HG02884 (cell line): ENCODE results near the gene CMTM4.
"Not testable (repeated sequence)": the region's sequence is repeated elsewhere in the genome, so short reads cannot be mapped to it uniquely, and the experiment has no call there.

Source experiments
- ATAC-seq: cut with Tn5 transposase; IDR thresholded peaks from one replicate; pipeline ENCODE4 v1.9.1; 2021; ENCODE audit warnings: mild to moderate bottlenecking, moderate library complexity; ENCODE audit not compliant: unreplicated experiment

The CMTM4 gene

DNA sequence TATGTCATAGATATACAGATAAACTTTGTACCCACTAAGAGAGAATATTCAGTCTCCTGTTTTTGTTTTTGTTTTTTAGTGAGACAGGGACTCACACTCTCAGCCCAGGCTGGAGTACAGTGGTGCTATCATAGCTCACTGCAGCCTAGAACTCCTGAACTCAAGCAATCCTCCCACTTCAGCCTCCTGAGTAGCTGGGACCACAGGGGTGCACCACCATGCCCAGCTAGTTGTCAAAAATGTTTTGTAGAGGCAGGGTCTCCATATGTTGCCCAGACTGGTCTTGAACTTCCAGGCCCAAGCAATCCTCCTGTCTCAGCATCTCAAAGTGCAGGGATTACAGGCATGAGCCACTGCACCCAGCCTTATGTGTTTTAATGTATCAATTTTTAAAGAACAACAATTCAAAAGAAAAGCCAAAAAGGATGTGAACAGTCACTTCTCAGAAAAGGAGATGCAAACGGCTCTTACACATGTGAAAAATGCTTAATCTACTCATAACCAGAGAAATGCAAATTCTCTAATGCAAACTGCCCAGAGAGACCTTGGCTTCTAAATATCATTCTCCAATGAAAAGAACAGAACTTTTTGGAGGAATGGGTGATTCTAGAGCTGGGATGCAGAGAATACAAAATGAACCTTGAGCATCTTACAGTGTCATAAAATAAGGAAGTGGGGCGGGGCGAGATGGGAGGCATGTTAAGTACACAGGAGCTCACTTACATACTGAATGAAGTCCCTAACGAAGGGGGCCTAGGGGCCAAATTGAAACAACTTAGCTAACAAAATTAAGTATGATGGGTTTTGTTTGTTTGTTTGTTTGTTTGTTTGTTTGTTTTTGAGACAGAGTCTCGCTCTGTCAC, 99.3 kb downstream of the CMTM4 start:
- peak; percentile 49 for ATAC-seq

DNA sequence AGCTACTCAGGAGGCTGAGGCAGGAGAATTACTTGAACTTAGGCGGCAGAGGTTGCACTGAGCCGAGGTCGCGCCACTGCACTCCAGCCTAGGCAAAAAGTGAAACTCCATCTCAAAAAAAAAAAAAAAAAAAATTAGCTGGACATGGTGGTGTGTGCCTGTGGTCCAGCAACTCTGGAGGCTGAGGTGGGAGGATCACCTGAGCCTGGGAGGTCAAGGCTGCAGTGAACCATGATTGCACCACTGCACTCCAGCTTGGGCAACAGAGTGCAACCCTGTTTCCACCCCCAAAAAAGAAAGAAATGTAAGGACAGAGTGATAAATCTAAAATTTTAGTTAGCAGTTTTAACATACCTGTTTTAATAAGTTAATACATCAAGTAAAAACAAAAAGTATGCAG, 100.0 kb downstream of the CMTM4 start:
- ATAC-seq: not testable (repeated sequence)

DNA sequence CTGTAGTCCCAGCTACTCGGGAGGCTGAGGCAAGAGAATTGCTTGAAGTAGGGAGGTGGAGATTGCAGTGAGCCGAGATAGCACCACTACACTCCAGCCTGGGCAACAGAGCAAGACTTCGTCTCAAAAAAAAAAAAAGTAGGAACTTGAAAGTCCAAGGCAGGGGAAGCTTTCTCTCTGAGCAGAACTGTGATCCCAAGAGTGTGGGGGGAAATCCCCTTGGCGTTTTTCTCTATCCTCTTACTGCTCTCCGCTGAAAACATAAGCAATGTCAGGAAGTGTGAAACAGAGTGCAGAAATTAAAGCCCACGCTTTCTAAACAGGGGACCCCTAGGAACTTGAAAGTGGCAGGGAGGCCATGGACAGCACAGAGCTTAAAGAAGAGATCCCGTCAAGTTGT, 101.8 kb downstream of the CMTM4 start:
- no peak for ATAC-seq

GRCh38 chr16:66592814-66593213, 103.7 kb downstream of the CMTM4 start:
- no peak for ATAC-seq

DNA sequence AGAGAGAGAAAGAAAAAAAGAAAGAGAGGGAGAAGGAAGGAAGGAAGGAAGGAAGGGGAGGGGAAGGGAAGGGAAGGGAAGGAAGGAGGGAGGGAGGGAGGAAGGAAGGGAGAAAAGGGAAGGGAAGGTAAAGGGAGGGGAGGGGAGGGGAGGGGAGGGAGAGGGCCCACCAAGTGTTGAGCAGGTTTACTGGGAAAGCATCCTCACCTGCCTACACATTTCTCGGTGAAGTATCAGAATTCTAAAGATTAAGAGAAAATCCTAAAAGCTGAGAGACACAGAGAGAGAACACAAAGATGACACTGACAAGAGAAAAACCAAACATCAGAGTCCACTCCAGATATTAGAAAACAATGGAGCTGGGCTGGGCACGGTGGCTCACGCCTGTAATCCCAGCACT, 104.3 kb downstream of the CMTM4 start:
- ATAC-seq: no peak

GRCh38 chr16:66591018-66591417, 105.5 kb downstream of the CMTM4 start:
- ATAC-seq: no peak

DNA sequence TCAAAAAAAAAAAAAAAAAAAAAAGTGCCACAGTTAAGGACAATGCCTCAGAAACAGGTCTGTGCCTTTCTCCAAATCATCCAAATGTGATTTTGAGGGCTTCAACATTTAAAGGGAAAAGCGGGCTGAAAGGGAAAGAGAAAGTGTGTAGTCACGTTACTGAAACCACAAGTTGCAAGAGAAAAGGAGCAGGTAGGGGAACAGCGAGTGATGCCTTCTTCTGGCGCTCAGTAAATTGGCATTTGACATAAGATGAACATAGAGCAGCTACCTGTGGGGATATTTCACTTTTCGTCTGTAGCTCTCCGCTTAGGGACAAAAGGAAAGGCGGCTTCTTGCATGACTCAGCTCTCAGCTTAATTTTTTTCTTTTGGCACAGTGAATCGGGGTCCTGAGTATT, 106.2 kb downstream of the CMTM4 start:
- ATAC-seq: no peak

- peak; percentile 83 for ATAC-seq
Measured at GRCh38 chr16:66588981-66589713, 107.4 kb downstream of the CMTM4 start.

GRCh38 chr16:66587881-66588600, 108.5 kb downstream of the CMTM4 start:
- no peak for ATAC-seq

DNA sequence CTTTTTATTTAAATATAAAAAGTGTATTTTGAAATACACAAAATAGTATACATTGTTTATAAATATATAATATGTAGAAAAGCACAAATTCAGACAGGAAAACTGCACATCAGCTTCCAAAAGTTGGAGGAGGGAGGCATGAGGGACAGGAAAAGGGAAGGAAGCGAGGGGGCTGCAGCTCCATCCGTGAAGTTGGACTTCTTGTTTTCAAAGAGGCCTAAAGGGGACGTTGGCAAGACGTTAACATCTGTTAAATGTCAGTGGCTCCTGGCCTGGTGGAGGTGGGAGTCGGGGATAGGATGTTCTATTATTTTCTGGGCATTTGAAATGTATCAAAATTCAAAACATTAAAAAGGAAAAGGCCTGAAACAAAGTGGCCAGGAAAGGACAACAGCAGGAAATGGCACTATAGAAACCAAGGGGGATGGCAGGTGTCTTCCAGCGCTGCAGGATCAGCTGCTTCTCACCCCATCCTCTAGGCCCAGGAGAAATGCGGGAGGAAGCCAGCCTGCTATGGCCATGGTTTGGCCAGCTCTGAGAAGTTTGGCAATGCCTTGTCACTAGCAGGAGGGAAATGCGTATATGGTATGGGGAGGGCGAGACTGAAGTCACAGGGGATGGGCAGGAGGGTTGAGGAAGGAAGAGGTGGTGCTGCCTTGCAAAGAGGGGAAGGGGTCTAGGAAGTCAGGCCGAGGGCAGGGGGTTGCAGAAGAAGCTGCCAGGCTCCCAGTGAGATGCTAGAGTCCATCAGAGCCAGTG, 110.9 kb downstream of the CMTM4 start:
- no peak for ATAC-seq

GRCh38 chr16:66581246-66581952, 115.1 kb downstream of the CMTM4 start:
- no peak for ATAC-seq

DNA sequence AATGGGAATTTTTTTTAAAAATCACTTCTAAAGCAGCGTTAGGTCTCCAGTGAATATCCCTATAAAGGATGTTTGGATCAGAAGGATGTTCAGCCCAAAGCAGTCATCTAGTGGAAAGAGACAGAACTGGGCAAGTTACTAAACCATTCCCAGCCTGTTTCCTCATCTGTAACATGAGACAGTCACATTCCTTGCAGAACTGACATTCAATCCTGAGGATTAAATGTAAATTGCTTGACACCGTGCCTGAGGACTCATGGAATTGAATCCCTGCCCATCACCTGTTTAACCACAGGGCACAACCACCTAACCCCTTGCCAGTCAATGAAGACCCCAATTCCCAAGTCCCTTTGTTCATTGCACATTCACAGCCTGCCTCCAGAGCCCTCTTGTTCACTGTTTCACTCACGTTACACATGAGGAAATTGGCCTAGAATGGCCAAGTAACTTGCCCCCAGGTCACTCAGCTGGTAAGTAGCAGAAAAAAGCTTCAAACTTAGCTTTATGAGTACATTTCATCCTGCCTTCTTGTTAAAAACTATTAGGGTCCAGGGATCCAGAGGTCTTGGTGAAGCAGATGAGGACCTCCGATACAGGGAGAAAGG, 115.8 kb downstream of the CMTM4 start:
- ATAC-seq: no peak

- no peak for ATAC-seq
Measured at GRCh38 chr16:66578651-66579531, 117.7 kb downstream of the CMTM4 start, which contains the start of gene CMTM2. Gene CMTM2, plus strand, starts transcription at chr16:66579463. Its CDS starts 145 bp downstream, at chr16:66579608.

DNA sequence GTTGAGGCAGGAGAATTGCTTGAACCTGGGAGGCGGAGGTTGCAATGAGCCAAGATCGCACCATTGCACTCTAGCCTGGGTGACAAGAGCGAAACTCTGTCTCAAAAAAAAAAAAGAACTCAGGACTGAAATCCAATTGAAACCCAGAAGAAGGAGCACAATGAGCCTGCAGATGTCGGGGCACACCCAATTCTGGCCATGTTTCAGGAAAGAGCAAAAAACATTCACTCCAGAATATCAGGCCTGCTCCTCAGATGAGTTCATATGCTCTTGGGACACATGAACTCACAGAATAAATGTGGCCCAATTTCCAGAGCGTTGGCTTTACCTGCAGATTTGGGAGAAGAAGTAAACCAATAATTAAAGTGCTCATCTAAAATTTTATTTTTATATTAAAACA, 120.2 kb downstream of the CMTM4 start:
- ATAC-seq: no peak

DNA sequence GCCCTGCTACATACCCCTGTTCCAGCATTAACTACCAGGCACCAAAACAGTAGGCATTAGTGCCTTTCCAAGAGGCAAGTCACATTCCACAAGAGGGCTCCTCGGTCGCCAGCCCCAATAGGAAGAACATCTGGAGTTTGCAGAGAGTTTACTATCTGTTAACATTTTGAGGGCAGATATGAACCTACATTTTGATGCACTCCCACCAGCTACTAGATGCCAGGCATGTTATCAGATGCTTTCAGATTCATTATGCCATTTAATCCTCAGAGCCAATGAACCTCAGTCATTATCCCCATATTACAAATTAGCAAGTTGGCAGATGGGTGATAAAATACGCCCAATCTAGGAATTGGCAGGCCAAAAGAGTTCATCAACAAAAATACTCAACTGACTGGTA, 121.5 kb downstream of the CMTM4 start:
- ATAC-seq: no peak

DNA sequence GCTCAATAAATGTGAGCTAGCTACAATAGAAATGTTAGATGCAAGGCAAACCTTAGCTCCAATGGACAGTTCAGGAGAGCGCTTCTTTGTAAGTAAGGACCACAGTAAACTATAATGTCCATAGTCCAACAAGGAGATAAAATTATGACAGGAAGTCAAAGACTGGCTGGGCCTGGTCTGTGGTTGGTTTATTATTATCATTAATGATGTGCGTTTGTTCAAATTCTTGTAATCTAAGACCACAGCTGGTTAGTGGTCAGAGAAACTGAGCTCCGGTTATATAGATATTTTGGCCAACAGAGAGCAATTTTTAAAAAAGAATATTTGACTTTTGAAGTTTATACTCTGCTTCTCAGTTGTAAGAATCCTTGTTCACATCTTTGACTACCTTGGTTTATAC, 122.0 kb downstream of the CMTM4 start:
- no peak for ATAC-seq

- no peak for ATAC-seq
Measured at GRCh38 chr16:66574081-66574480, 122.5 kb downstream of the CMTM4 start.

DNA sequence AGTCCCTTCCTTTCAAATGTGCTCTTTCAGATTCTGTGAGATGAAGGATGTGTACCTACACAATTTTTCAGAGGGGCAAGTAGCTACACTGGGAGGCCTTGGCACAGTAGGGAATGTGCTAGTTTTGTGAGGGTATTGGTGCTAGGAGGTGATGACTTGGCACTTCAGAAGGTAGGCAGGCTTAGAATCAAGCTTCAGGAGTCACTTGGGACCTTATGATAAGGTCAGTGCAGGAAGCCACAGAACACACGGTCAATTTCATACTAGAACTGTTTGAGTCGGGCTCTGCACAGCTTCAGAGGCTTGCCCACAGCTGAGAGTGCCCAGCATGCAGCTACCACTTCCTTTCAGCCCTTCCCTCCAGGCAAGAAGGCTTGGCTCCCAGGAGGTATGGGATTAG, 124.2 kb downstream of the CMTM4 start:
- no peak for ATAC-seq
